ENCODE data around the gene TXNDC2. TPM values are rescaled to one million over a fixed set of nuclear protein-coding genes. Genes with fewer than 3 reads are reported as not detected.

The TXNDC2 gene
- total and polyA plus RNA-seq, 2 of the 4 experiments (the other 2 are of a cell fraction) = 0.18 TPM; not detected in 1

DNA sequence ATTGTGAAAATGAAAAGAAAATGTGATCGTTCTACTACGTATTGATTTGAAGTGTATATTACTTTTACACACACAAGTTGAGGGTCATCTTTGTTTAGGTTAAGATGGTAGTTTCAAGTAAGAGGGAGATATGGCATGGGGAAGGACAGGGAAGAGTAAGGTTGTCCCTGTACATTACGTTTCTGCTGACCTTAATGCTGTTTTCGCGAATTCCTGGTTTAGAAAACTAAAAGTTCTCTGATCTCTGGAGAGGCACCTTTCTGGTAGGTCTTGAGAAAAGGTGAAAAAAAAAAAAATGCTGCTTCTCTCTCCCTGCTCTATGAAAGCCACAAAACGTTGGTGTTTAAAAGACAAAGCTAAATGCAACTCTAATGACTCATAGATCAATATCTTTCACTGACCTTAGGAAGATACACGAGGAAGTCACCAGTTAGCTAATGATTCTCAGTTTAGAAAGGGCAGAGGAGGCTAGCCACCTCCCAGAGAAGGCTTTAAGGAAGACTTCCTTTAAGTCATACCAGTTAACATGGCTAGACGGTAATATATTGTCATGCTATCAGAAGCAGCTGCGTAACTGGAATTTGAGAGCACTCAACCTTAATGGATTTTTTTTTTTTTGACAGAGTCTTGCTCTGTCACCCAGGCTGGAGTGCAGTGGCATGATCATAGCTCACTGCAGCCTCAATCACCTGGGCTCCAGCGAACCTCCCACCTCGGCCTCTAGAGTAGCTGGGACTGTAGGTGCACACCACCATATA is 13.2 kb downstream of the TXNDC2 start:
- H3K79me1 ChIP-seq (ENCODE audit: low read depth in 1 of 2, low read length in 2 of 2) = no peaks in the 10 kb centered on the region
- TF ChIP-seq NFE2L2 (IDR thresholded peaks at IDR 0.05; ENCODE audit: low read depth, low read length) = no peak
- no peak for TF ChIP-seq RCOR1 (IDR thresholded peaks at IDR 0.05; ENCODE audit: insufficient replicate concordance, low read length)
- TF ChIP-seq, protein P1, sequence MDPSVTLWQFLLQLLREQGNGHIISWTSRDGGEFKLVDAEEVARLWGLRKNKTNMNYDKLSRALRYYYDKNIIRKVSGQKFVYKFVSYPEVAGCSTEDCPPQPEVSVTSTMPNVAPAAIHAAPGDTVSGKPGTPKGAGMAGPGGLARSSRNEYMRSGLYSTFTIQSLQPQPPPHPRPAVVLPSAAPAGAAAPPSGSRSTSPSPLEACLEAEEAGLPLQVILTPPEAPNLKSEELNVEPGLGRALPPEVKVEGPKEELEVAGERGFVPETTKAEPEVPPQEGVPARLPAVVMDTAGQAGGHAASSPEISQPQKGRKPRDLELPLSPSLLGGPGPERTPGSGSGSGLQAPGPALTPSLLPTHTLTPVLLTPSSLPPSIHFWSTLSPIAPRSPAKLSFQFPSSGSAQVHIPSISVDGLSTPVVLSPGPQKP (IDR thresholded peaks at IDR 0.05; ENCODE audit: borderline replicate concordance, low read depth, low read length) = no peak
- TF ChIP-seq FOS (IDR thresholded peaks at IDR 0.05; ENCODE audit: low read depth, low read length) = no peak
- no peak for TF ChIP-seq RAD21 (IDR thresholded peaks at IDR 0.05; ENCODE audit: low read length)
- no peak for TF ChIP-seq MAFK (IDR thresholded peaks at IDR 0.05; ENCODE audit: low read depth, low read length)
- TF ChIP-seq POLR2A (IDR thresholded peaks at IDR 0.05; ENCODE audit: low read depth, low read length) = no peak
- no peak for TF ChIP-seq MAZ (IDR thresholded peaks at IDR 0.05; ENCODE audit: borderline replicate concordance, low read depth, low read length)
- no peak for TF ChIP-seq USF2 (IDR thresholded peaks at IDR 0.05; ENCODE audit: low read depth, low read length)
- TF ChIP-seq MXI1 (IDR thresholded peaks at IDR 0.05; ENCODE audit: borderline replicate concordance, low read depth, low read length) = no peak
- TF ChIP-seq, protein P2, sequence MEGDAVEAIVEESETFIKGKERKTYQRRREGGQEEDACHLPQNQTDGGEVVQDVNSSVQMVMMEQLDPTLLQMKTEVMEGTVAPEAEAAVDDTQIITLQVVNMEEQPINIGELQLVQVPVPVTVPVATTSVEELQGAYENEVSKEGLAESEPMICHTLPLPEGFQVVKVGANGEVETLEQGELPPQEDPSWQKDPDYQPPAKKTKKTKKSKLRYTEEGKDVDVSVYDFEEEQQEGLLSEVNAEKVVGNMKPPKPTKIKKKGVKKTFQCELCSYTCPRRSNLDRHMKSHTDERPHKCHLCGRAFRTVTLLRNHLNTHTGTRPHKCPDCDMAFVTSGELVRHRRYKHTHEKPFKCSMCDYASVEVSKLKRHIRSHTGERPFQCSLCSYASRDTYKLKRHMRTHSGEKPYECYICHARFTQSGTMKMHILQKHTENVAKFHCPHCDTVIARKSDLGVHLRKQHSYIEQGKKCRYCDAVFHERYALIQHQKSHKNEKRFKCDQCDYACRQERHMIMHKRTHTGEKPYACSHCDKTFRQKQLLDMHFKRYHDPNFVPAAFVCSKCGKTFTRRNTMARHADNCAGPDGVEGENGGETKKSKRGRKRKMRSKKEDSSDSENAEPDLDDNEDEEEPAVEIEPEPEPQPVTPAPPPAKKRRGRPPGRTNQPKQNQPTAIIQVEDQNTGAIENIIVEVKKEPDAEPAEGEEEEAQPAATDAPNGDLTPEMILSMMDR (conservative IDR thresholded peaks at IDR 0.05; ENCODE audit: low read depth, low read length) = no peak
- no peak for TF ChIP-seq BHLHE40 (IDR thresholded peaks at IDR 0.05; ENCODE audit: low read depth, low read length)
- no peak for TF ChIP-seq SMC3 (IDR thresholded peaks at IDR 0.05; ENCODE audit: low read depth, low read length)
- TF ChIP-seq CHD1 (IDR thresholded peaks at IDR 0.05; ENCODE audit: low read depth, low read length) = no peak
- no peak for TF ChIP-seq CEBPB (IDR thresholded peaks at IDR 0.05; ENCODE audit: low read depth, low read length)

More for the DNA sequence above, 13.2 kb downstream of the TXNDC2 start:
- no peak overlapping the region for H3K27ac ChIP-seq (ENCODE audit: insufficient read depth, low read length)
- intact Hi-C loops (cut with micrococcal nuclease) = no loop called here
- H2BK15ac ChIP-seq (ENCODE audit: low read depth, low read length) = no peak overlapping the region
- H3K4me1 ChIP-seq (ENCODE audit: control insufficient read depth, insufficient read depth, low read length) = no peaks in the 10 kb centered on the region
- no peak overlapping the region for H2BK120ac ChIP-seq (ENCODE audit: low read depth, low read length)
- H3K23ac ChIP-seq (ENCODE audit: low read depth, low read length) = peak overlapping the region; percentile 82
- peak overlapping the region; percentile 1; the same call in 1 of the 2 replicates for H3K14ac ChIP-seq (replicated peaks; ENCODE audit: low read depth, low read length)
- H4K8ac ChIP-seq (ENCODE audit: low read depth in 2 of 2, low read length in 2 of 2) = no peak overlapping the region
- H3K4me3 ChIP-seq (ENCODE audit: insufficient read depth, low read depth, low read length) = no peak overlapping the region
- H3K9me1 ChIP-seq (ENCODE audit: insufficient read depth, low read length) = no peaks in the 10 kb centered on the region; the same call in none of the 2 replicates
- no peaks in the 10 kb centered on the region for H3K36me3 ChIP-seq (ENCODE audit: control insufficient read depth, insufficient read depth, low read length)
- ChIA-PET POLR2A (ENCODE audit: unreplicated experiment) (interaction anchor here (0.5 kb wide), 1 partner anchor 993 kb away, joined by 3 read pairs; no protein-coding TSS in a partner anchor), CTCF (interaction anchor here (0.8 kb wide), 1 partner anchor 41 kb away, joined by 3 read pairs; no protein-coding TSS in a partner anchor)
- no peak overlapping the region for H4K91ac ChIP-seq (ENCODE audit: insufficient read depth, low read depth, low read length)
- in situ Hi-C loops (cut with MboI; ENCODE audit: low sequenced_read_pairs) = no loop called here
- no peak overlapping the region for H4K5ac ChIP-seq (ENCODE audit: low read depth, low read length)
- no TSS peak for BruUV-seq (replicated peaks)
- WGBS, 2 experiments (ENCODE audit: extremely low coverage in 2 of 2, insufficient read length in 1 of 2) = no CpG with 5 or more reads among the region's 11 CpGs
- H2BK5ac ChIP-seq (ENCODE audit: low read depth, low read length, poor library complexity, severe bottlenecking) = no peak overlapping the region
- ATAC-seq (ENCODE audit: low read depth) (no peak), DNase-seq (peak; percentile 37)
- H3K9ac ChIP-seq (ENCODE audit: low read depth, low read length) = no peak overlapping the region
- H3K4ac ChIP-seq (ENCODE audit: low read depth, low read length) = no peak overlapping the region
- H3K9me3 ChIP-seq (ENCODE audit: control insufficient read depth, insufficient read depth, low read length) = no peaks in the 10 kb centered on the region
- H2AFZ ChIP-seq (replicated peaks; ENCODE audit: low read length, poor library complexity) = no peak overlapping the region
- H2AK5ac ChIP-seq (ENCODE audit: low read depth, low read length) = no peak overlapping the region
- no peak overlapping the region for H2AK9ac ChIP-seq (replicated peaks; ENCODE audit: low read depth, low read length, poor library complexity)
- H3K56ac ChIP-seq (ENCODE audit: extremely low read depth, insufficient read depth, low read length) = no peak overlapping the region
- dilution Hi-C loops (cut with HindIII; ENCODE audit: low sequenced_read_pairs, unreplicated experiment) = no loop called here
- no peaks in the 10 kb centered on the region for H4K20me1 ChIP-seq (ENCODE audit: insufficient read depth, low read length)
- H3K27me3 ChIP-seq (ENCODE audit: control insufficient read depth, insufficient read depth, low read length) = no peaks in the 10 kb centered on the region
- no peak overlapping the region for H3K4me2 ChIP-seq (ENCODE audit: low read depth, low read length)
- no peak overlapping the region for H3K18ac ChIP-seq (ENCODE audit: low read depth, low read length)
- no peak overlapping the region for H2BK20ac ChIP-seq (ENCODE audit: low read depth, low read length)
